Activated CD4-positive, CD25-positive, alpha-beta regulatory T cell treated with anti-CD3 and anti-CD28 coated beads, Interleukin-2, amount 50 U/mL, for 16 hours (primary cell): ENCODE results near the gene DPY30.
"Not testable (repeated sequence)": the region's sequence is repeated elsewhere in the genome, so short reads cannot be mapped to it uniquely, and the experiment has no call there.

Experiments
- DNase-seq: peaks from one replicate; pipeline ENCODE4 v3.0.0-alpha.2; 2020; ENCODE audit warnings: low read depth, low spot score

DPY30 gene

GRCh38 chr2:32039447-32040219 lies at the start of gene DPY30:
Gene DPY30 (minus strand): TSS chr2:32039805. CDS start chr2:32039456, 349 bp downstream.
- peak; percentile 81 for DNase-seq

- no peak for DNase-seq
Measured at GRCh38 chr2:32074134-32074506, 34.5 kb upstream of the DPY30 start.

DNA sequence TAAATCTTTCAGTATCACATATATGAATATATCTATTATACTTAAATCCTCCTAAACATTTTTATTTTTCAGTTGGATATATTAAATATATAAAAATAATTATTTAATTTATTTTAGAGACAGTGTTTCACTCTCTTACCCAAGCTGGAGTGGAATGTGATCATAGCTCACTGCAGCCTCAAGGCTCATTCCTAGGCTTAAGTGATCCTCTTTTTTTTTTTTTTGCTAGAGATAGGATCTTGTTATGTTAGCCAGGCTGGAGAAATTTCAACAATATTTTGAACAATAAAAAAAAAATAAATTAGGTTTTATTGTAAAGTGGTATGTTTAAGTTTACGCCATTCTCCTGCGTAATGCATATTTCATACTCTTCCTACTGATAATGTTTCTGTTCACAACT lies 27.9 kb upstream of the DPY30 start:
- no peak for DNase-seq

- no peak for DNase-seq
Measured at GRCh38 chr2:32064713-32065112, 25.1 kb upstream of the DPY30 start.

DNA sequence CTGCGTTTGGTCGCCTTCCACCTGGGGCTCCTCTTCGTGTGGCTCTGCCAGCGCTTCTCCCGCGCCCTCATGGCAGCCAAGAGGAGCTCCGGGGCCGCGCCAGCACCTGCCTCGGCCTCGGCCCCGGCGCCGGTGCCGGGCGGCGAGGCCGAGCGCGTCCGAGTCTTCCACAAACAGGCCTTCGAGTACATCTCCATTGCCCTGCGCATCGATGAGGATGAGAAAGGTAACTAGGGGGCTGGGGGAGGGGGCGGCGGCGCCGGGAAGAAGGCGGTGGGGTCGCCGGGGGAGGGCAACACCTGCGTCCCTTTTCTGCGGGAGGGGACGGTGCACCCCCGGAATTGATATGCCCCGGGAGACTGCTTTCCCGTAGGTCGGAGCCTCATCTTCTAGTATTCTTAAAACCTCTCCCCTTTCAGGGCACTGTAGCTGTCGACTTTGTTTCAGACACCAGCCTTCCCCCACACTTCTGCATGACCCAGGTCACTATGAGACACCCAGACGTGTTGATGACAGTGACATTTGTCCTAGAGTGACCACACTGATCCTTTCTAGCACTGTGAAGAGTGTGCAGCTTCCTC lies 24.5 kb upstream of the DPY30 start:
- DNase-seq, result no peak

DNA sequence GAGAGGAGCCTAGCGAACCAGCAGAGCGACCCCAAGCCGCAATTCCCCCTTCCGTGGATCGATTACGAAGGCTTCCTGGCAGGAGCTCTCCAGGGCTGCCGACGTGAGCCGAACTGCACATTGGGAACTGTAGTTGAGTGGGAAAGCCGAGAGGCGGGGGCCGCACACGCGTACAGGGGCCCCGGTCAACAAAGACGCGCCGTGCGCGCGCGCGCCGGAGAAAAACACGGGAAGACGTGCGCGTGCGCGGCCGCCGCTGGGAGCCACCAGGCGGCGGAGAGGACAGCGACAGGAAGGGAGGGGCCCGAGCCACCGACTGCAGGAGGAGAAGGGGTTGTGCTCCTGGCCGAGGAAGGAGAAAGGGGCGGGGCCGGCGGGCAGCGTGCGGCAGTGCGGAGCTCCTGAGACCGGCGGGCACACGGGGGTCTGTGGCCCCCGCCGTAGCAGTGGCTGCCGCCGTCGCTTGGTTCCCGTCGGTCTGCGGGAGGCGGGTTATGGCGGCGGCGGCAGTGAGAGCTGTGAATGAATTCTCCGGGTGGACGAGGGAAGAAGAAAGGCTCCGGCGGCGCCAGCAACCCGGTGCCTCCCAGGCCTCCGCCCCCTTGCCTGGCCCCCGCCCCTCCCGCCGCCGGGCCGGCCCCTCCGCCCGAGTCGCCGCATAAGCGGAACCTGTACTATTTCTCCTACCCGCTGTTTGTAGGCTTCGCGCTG lies 23.9 kb upstream of the DPY30 start, which contains the start of gene SPAST:
Gene SPAST, plus strand, starts transcription at position 247 of the 711 bp plus-strand sequence. Its CDS starts 276 bp downstream, at position 523.
- peak; percentile 89 for DNase-seq

DNA sequence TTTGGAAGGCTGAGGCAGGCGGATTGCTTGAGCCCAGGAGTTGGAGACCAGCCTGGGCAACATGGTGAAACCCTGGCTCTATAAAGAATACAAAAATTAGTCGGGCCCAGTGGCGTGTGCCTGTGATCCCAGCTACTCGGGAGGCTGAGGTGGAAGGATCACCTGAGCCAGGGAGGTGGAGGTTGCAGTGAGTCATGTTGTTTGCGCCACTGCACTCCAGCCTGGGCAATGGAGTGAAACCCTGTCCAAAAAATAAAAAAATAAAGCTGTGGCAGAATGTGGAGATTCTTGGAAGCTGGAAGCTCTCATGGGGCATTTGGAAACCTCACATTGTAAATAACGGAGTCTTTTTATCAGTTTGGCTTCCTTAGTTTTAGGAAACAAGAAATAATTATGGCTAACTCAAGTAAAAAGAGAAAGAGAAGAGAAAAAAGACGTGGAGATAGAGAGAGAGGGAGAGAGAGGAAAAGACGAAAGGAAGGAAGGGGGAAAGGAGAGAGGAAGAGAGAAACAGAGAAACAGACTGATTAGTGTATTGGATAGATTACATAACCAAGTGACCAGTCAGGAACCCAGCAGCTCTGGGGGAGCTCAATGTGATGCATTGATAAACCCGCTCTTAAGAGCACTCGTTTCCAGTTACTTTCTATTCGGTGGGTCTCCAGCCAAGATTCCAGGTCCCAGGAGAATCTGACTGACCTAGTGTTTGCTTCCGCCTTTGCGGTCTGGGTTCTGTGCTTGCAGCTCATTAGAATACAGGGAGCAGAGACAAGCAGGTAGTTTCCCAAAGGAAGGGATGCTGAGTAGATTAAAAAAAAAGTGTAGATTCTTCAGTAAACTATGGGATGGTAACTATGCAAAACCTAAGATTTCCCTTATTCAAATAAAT lies 22.6 kb upstream of the DPY30 start:
- no peak for DNase-seq

- no peak for DNase-seq
Measured at GRCh38 chr2:32061430-32061829, 21.8 kb upstream of the DPY30 start.

DNA sequence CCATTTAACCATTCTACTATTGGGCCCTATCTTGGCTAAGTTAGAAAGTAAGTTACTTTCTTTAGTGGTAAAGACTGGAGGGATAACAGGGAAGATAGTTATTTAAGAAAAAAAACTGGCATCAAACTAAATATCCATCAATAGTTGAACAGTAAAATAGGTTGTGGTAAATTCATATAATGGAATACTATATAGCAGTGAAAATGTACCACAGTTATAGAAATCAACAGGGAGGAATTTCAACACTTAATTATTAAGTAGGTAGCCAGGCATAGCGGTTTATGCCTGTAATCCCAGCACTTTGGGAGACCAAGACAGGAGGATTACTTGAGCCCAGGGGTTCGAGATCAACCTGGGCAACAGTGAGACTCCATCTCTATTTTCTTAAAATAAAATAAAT lies 20.7 kb upstream of the DPY30 start:
- no peak for DNase-seq

DNA sequence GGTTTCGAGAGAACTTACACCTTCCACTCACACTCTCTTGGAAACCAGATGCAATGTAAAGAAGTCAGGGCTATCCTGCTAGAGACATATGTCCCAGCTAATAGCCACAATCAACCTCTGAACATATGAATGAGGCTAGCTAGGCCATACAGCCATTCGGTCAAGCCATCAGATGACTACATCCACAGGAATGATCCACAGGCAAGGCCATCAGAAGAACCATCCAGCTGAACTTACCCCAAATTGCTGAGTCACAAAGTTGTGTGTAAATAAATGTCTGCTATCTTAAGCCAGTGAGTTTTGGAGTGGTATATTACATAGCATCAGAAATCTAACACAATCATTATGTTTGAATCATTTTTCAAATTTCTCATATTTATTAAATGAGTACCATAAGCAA lies 18.5 kb upstream of the DPY30 start:
- no peak for DNase-seq

- DNase-seq, result not testable (repeated sequence)
Measured at GRCh38 chr2:32054583-32054982, 15.0 kb upstream of the DPY30 start.

DNA sequence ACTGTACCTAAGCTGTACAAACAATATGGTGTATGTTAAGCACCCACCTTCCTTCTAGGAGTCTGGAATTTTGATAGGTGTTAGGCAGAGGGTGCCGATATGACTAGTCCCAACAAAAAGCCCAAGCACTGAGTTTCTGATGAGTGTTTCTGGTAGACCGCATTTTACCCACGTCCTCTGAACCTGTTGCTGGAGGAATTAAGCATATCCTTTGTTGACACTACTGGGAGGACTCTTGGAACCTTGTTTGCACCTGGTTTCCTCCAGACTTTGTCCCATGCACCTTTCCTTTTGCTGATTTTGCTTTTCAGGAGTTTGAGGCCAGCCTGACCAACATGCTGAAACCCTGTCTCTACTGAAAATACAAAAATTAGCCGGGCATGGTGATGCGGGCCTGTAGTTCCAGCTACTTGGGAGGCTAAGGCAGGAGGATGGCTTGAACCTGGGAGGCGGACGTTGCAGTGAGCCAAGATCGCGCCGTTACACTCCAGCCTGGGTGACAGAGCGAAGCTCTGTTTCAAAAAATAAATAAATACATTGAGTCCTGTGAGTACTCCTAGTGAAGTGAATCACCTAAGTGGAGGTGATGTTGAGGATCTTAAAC lies 12.3 kb upstream of the DPY30 start:
- DNase-seq, result no peak

GRCh38 chr2:32043561-32043960 lies 4.0 kb upstream of the DPY30 start:
- DNase-seq, result no peak

- DNase-seq, result not testable (repeated sequence)
Measured at GRCh38 chr2:32034198-32034887, 5.3 kb downstream of the DPY30 start.

- DNase-seq, result not testable (repeated sequence)
Measured at GRCh38 chr2:32018789-32019482, 20.7 kb downstream of the DPY30 start.

- DNase-seq, result no peak
Measured at GRCh38 chr2:32012872-32013271, 26.7 kb downstream of the DPY30 start.

- DNase-seq, result no peak
Measured at GRCh38 chr2:32011485-32011960, 28.1 kb downstream of the DPY30 start.

DNA sequence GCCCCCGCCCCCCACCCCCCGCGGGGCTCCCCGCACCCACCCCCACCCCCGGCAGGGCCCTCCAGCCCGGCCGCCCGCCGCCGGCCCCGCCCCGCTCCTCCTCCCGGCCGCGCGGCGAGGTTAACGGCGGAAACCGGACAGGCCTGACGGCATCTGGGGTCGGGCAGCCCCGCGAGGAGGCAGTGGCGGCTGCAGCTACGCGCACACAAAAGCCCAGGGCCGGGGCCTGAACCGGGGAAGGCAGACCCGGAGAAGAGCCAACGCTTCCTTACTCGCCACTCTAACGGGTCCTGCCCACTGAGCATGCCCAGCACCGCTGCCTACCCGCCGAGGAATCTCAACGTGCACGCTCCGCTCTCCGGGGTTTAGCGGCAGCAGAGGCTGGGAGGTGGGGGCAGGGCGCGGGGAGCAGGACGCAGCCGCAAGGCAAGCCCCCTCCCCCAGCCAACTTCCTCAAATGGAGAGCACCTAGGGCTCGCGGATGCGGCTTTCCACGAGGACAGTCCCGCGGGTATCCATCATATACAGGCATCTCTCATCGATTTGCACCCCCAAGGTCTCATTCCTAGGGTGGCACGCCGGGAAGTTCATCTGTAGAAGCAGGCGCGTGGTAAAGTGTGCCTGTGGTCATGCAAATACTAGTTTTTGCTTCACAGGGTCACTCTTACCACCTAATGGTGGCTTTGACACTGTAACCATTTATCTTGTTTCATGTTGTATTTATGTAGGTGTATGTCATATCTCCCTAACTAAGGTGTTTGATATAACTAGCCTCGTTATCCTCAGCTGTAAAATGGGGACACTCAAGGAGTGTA lies 28.7 kb downstream of the DPY30 start, which contains the start of gene MEMO1:
Gene MEMO1, minus strand, starts transcription at position 339 of the 815 bp plus-strand sequence. CDS start 761 bp downstream, outside the sequence.
- peak; percentile 80 for DNase-seq

- DNase-seq, result peak; percentile 18
Measured at GRCh38 chr2:32010280-32010669, 29.3 kb downstream of the DPY30 start.
